Measurements from ENCODE around the gene PTF1A.

DNA sequence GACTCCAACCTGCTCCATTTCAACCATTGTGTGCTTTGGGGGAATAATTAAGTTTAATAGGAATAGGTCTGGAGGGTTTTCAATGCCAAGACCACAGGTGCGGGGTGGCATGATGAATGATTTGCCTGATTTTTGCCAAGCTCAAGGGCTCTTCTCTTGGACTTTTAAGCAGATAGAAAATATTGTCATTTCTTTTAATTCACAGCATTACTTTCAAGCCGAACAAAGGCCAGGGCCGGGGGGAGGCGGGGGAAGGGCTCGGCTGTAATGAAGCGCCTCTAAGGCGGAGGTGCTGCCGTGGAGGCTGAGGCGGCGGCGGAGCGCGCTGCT is 6.5 kb downstream of the PTF1A start:
- no peak for TF ChIP-seq POLR2A (IDR thresholded peaks at IDR 0.05)
- TF ChIP-seq, protein P1, sequence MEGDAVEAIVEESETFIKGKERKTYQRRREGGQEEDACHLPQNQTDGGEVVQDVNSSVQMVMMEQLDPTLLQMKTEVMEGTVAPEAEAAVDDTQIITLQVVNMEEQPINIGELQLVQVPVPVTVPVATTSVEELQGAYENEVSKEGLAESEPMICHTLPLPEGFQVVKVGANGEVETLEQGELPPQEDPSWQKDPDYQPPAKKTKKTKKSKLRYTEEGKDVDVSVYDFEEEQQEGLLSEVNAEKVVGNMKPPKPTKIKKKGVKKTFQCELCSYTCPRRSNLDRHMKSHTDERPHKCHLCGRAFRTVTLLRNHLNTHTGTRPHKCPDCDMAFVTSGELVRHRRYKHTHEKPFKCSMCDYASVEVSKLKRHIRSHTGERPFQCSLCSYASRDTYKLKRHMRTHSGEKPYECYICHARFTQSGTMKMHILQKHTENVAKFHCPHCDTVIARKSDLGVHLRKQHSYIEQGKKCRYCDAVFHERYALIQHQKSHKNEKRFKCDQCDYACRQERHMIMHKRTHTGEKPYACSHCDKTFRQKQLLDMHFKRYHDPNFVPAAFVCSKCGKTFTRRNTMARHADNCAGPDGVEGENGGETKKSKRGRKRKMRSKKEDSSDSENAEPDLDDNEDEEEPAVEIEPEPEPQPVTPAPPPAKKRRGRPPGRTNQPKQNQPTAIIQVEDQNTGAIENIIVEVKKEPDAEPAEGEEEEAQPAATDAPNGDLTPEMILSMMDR (IDR thresholded peaks at IDR 0.05): no peak

All from testis (tissue), 2 donors.